Testis (tissue), 3 donors: ENCODE data around the gene DCDC1. TPM values are rescaled to one million over a fixed set of nuclear protein-coding genes. Genes with fewer than 3 reads are reported as not detected.

Experiments
- DNase-seq: peaks from one replicate; pipeline ENCODE4 v3.0.0-alpha.2; 2019
- H3K27ac ChIP-seq, 2 donors: fragments of 200-600 bp; sonication (generic); one replicate each; pipeline ENCODE4 v1.5.1; 2019
- H3K27me3 ChIP-seq: fragments of 200-600 bp; sonication (generic); one replicate; pipeline ENCODE4 v1.5.1; 2019
- H3K36me3 ChIP-seq: fragments of 200-600 bp; sonication (generic); one replicate; pipeline ENCODE4 v1.5.1; 2017; ENCODE audit warnings: low read depth; ENCODE audit errors: missing control alignments
- H3K4me1 ChIP-seq: fragments of 200-600 bp; sonication (generic); one replicate; pipeline ENCODE4 v1.5.1; 2019
- H3K4me3 ChIP-seq, 2 donors: fragments of 200-600 bp; sonication (generic); one replicate each; pipeline ENCODE4 v1.5.1; 2017 to 2019
- H3K9me3 ChIP-seq: fragments of 200-600 bp; sonication (generic); one replicate; pipeline ENCODE4 v1.5.1; 2017
- POLR2A ChIP-seq: fragments of 450-650 bp; IDR thresholded peaks from one replicate; pipeline ENCODE4 v1.6.1; 2017; ENCODE audit warnings: antibody characterized with exemption, mild to moderate bottlenecking, moderate library complexity
- WGBS, 2 donors: methylation state at CpG; one replicate each; pipeline ENCODE4 v1.1.5; 2018; 5-methylcytosine and 5-hydroxymethylcytosine counted together
- intact Hi-C: fragments of 100-400 bp; cut with DNase I; formaldehyde crosslinking; loops from one replicate; pipeline ENCODE4 v1.15.1; 2023; ENCODE audit warnings: low total_unique reads
- polyA plus RNA-seq: library from polyadenylated mRNA; stranded (reverse); fragments of 350-450 nt; fragmentation: Illumina TruSeq; extraction: RNeasy Lipid Tissue Mini Kit (QIAGEN cat#74804); gene quantifications from one replicate; pipeline ENCODE4 v1.2.3, GENCODE V29; 2014; ENCODE audit warnings: low read depth, low replicate concordance; ENCODE audit not compliant: insufficient read depth
- total RNA-seq, 2 donors: library from RNA; depleted of rRNA; stranded (reverse); fragments of >200 nt; gene quantifications; one replicate each; pipeline ENCODE4 v1.2.3, GENCODE V29; 2016
- TF ChIP-seq, protein P1 (sequence below), 3 experiments: fragments of 450-650 bp in 2 of 3; fragments of 200-600 bp in 1 of 3; sonication (generic) in 1 of 3; IDR thresholded peaks; one replicate each; pipeline ENCODE4 v1.5.1; 2016 to 2019; ENCODE audit warnings: antibody characterized with exemption in 3 of 3, mild to moderate bottlenecking in 2 of 3, moderate library complexity in 1 of 3

The DCDC1 gene
- total and polyA plus RNA-seq, 3 donors from 2014 or later = 10.4 to 23.7 (median 12.3) TPM

DNA sequence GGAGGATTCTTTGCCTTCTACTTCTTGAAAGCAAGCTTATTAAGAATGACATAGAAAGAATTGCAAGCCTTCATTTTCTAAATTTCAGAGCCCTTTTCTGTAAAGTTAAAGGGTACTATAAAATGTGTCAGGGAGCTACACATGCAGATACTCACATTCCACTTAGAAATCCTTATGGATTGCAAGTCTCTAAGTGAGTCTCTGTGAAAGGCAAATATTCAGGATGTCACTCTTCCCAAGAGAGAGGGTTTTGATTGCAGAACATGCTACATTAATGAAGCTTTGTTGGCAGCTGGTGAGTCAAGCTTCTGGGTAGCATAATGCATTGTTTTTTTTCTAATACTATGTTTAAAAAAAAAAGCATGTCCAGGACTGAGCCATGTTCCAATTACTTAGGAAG lies 369.2 kb downstream of the DCDC1 start:
- no peak for TF ChIP-seq POLR2A
- TF ChIP-seq, protein P1, sequence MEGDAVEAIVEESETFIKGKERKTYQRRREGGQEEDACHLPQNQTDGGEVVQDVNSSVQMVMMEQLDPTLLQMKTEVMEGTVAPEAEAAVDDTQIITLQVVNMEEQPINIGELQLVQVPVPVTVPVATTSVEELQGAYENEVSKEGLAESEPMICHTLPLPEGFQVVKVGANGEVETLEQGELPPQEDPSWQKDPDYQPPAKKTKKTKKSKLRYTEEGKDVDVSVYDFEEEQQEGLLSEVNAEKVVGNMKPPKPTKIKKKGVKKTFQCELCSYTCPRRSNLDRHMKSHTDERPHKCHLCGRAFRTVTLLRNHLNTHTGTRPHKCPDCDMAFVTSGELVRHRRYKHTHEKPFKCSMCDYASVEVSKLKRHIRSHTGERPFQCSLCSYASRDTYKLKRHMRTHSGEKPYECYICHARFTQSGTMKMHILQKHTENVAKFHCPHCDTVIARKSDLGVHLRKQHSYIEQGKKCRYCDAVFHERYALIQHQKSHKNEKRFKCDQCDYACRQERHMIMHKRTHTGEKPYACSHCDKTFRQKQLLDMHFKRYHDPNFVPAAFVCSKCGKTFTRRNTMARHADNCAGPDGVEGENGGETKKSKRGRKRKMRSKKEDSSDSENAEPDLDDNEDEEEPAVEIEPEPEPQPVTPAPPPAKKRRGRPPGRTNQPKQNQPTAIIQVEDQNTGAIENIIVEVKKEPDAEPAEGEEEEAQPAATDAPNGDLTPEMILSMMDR (IDR thresholded peaks at IDR 0.05) = no peak
- intact Hi-C loops = no loop called here
- Histone ChIP-seq H3K4me3 (no peak overlapping the region), H3K36me3 (no peaks in the 10 kb centered on the region), H3K27ac (no peak overlapping the region), H3K27me3 (no peaks in the 10 kb centered on the region), H3K9me3 (no peaks in the 10 kb centered on the region), H3K4me1 (no peaks in the 10 kb centered on the region)
- DNase-seq = no peak

DNA sequence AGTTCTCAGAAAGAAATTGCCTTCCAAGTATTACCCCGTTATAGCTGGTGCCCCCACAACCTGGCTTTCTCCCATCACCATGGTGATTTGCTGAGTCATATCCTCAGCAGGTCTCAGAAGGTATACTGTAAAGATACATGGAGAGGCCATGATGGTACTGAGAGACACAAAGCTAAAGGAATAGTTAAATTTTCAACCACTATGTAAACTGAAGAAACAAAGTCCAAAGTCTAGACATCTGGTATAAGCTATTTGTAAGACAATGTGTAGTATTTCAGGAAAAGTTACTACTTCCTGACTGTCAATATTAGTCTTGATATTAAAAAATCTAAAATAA lies 377.1 kb downstream of the DCDC1 start:
- no peak for DNase-seq
- TF ChIP-seq, protein P1 (IDR thresholded peaks at IDR 0.05) = no peak
- no peak for TF ChIP-seq POLR2A
- 33 to 44% methylated on average over 1 of the region's 1 CpG for WGBS, 2 donors
- no peak overlapping the region for H3K27ac ChIP-seq
- H3K4me3 ChIP-seq = no peak overlapping the region
- H3K9me3 ChIP-seq = no peaks in the 10 kb centered on the region
- no peaks in the 10 kb centered on the region for H3K36me3 ChIP-seq
- H3K27me3 ChIP-seq = no peaks in the 10 kb centered on the region
- no peaks in the 10 kb centered on the region for H3K4me1 ChIP-seq
- intact Hi-C loops = no loop called here

DNA sequence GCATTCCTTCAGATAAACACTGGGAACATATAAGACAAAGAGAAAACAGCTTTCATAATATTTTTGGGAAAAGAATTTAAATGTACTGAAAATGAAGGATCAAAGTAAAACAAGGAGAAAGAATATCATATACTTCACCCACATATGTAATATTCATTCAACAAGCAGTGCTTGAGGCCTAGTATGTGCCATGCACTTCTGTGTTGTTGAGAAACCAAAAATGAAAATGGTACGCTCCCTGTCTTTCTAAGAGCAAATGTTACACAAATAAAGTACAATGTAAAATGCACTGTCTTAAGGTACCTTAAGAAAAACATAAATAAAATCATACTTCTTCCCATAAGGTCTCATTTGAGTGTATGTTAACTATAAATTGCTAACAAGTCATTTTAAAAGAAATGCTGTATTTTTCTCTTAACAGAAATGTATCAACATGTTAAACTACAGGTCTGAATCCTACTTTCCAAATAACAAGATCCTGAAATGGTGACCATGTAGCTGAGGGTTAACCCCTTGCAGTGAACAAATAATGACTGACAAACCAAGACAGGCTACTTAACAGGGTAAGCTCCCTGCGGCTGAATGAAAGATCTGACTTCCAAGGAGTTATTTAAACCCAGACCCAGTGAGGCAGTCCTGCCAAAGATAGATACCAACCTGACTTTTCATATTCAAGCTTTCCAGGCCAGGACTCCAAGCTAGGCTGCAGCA lies 377.6 kb downstream of the DCDC1 start:
- H3K4me3 ChIP-seq = no peak overlapping the region
- H3K27ac ChIP-seq = no peak overlapping the region
- no peaks in the 10 kb centered on the region for H3K27me3 ChIP-seq
- no peaks in the 10 kb centered on the region for H3K4me1 ChIP-seq
- whole genome bisulfite sequencing, 2 donors = 93% methylated on average over 2 of the region's 2 CpGs
- no peaks in the 10 kb centered on the region for H3K9me3 ChIP-seq
- no peaks in the 10 kb centered on the region for H3K36me3 ChIP-seq
- intact Hi-C loops = no loop called here
- TF ChIP-seq, protein P1 (IDR thresholded peaks at IDR 0.05) = no peak
- TF ChIP-seq POLR2A = no peak
- DNase-seq = no peak

DNA sequence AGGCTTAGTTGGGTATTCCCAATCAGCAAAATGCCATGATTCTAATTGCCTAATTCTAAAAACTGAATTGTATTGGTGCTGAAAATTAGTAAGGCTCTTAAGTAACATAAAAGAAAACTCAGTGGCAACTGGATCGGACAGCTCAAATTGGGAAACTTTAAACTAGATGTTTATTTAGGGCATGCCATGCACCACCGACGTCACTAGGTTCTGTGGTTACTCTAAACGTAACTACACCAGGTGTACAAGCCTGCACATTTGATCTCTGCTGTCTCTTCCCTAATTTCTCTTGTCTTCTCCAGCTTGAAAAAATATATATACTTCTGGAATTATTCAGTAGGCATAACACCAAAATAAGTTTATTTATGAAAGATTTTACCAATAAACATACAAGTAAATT lies 378.2 kb downstream of the DCDC1 start:
- Histone ChIP-seq H3K4me3 (no peak overlapping the region), H3K27ac (no peak overlapping the region), H3K4me1 (no peaks in the 10 kb centered on the region), H3K9me3 (no peaks in the 10 kb centered on the region), H3K27me3 (no peaks in the 10 kb centered on the region), H3K36me3 (no peaks in the 10 kb centered on the region)
- DNase-seq = no peak
- intact Hi-C loops = no loop called here
- WGBS, 2 donors = 82 to 88% methylated on average over 4 of the region's 4 CpGs
- TF ChIP-seq, protein P1 (IDR thresholded peaks at IDR 0.05) = no peak
- no peak for TF ChIP-seq POLR2A

DNA sequence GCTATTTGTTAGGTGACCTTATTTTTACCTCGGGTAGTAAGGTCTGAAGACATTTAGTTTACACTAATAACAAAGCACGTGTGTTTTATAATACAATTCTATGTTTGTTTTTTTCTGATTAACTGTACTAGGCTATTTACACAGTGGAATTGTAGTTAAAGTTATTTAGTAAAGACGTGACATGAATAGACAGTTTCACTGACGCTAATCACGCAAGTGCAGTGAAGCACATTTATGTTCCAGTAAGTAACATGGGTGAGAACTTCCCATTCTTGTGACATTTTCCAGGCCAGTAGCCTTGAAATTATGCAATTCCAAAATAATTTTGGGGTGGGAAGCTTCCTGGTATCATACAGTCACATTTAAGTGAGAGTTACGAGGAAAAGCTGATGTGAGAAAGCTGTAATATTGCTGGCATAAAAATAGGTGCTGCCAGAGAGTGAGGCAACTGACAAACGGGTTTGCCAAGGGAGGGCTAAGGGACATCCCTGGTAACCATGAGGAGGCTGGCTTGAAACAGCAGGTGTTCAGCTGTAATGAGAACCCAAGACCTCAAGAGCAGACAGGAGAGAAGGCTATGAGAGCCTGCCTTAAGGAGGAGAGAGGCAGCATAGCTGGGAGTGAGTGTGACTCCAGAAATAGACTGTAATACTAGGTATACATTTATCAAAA lies 378.8 kb downstream of the DCDC1 start:
- Histone ChIP-seq H3K27me3 (no peaks in the 10 kb centered on the region), H3K4me3 (no peak overlapping the region), H3K36me3 (no peaks in the 10 kb centered on the region), H3K27ac (no peak overlapping the region), H3K9me3 (no peaks in the 10 kb centered on the region), H3K4me1 (no peaks in the 10 kb centered on the region)
- intact Hi-C loops = no loop called here
- DNase-seq = no peak
- TF ChIP-seq POLR2A = no peak
- TF ChIP-seq, protein P1 (IDR thresholded peaks at IDR 0.05) = no peak
- WGBS, 2 donors = 81 to 87% methylated on average over 7 of the region's 7 CpGs
